Stimulated activated CD8-positive, alpha-beta memory T cell treated with anti-CD3 and anti-CD28 coated beads, Interleukin-4, amount 100 ng/mL, for 1 hour (primary cell): ENCODE data around the gene IFIH1.

Experiments
- DNase-seq, 2 donors: peaks; one replicate each; pipeline ENCODE4 v3.0.0-alpha.2; 2020; ENCODE audit warnings: low read depth in 2 of 2, low spot score in 1 of 2

IFIH1 gene

DNA sequence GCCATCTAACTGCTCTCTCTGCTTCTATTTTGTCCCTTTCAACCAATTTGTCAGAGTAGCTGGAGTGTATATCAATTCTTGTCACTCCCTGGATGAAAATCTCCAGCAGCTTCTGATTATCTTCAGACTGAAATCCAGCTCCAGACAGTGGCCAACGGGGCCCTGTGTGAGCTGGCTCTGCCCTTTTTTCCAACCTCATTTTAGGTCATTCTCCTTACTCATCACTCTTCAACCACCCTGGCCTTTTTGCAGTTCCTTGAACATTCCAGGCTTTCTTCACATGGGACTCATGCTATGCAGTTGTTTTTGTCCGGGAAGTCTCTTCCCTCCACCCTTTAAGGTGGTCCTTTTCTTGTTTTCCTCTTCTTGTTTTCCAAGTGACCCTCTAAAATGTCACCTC, 59.8 kb downstream of the IFIH1 start:
- DNase-seq, result no peak

DNA sequence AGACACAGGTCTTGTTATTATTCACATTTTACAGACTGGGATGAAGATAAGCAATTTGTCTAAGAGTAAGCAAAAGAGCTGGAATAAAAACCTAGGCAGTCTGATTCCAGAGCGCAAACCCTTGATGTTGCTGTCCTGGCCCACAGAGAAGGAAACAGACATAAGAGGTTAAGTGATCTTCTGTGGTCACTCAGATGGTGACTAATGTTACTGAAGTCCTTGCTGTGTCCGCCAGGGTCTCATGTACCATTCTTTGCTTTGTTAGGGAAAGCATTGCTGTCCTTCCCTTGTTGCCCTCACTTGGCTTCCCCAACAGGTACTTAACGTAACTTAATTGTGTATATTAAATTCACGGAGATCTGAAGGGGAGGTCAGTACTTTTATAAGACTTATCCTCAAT, 60.3 kb downstream of the IFIH1 start:
- DNase-seq, result no peak

DNA sequence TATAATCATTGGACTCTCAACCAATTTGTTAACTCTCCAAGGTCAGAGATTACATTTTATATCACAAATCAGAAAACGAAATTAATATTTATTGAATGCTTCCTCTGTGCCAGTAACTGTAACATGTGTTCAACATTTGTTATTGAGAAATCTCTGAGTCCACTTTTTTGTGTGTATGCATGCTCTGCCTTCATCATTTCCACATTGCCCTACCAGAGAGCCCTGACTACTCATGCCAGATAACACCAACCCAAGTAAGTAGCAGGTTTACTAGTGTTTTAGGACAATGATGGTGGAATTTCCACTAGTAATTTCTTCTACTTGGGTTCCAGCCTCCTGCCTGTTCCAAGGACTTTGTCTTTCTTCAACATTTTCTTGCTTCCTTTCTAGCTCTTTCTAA, 61.1 kb downstream of the IFIH1 start:
- no peak for DNase-seq

DNA sequence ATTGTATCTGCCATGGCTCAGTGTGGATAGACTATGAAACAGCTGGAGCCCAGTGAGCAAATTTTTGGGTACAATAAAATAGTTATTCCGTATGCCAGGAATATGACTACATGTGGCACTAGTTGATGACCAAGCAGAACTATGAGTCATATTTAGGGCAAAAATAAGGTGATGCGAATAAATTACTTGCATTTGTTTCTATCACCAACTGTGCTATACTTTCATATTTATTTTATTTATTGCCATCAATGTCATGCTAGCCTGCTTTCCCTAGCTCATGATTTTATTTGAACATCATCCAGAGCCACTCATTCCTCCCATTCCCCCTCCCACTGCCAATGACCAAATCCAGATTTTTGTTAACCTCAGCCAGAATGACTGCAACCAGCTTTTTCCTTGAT, 61.9 kb downstream of the IFIH1 start:
- DNase-seq, result no peak

DNA sequence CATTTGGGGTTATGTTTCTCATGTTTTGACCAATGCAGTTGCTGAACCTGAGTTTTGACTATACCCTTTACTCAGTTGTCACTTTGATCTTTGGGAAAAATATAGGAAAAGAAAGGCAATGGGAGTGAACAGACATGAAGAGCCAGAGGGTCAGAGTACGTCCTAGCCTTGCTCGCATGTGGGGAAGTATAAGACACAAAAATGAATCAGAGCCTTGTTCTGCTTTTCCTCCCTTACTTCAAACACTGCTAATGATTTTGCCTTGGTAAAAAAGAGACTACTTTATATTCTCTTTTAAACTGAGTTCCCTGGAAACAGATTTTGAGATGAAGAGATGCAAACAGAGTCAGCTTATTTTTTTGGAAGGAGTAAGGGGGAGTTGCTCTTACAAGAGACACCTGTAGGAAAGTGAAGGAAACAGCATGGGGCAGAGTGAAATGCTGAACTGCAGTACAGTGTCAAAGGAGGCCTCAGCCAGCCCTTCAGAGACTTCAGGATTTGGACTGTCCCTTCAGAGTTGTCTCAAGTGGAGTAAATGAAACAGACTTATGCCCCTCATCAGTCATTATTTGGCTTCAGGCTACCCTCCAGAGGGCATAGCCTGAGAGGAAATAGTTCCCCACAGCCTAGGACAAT, 64.1 kb downstream of the IFIH1 start:
- no peak for DNase-seq

DNA sequence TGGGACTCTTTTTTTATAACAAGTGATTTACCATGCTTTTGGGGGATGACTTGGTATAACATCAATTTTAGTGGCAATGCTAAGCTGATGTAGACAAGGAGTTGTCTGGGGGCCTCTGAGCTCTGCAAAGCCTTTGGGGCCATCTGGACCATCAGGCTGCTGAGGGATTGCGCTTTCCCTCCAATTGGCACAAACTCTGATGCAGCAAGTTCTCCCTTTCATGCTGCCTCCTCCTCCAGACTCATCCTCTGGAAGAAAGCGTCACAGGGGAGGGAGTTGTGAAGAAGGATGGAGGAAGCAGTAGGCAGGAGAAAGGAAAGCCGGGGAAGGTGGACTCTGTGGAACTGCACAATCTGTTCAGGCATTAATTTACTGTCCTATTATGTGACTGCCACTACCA, 65.0 kb downstream of the IFIH1 start:
- no peak for DNase-seq

DNA sequence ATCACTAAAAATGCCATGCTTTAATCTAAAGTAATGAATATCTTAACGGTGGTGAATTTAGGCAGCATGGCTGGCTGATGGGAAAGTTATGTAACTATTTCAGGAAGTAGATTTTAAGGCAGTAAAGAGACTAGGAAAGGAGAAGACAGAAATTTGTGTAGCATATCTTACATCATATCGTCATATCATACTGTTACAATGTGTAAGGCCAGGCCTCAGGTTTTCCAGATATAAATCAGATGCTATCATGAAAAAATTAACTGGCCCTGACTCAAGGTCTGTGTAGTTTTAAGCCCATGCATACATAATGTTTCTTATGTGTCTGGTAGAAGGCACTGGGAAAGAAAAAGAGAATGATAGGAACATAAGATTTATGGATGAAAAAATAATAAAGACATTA, 66.3 kb downstream of the IFIH1 start:
- no peak for DNase-seq

DNA sequence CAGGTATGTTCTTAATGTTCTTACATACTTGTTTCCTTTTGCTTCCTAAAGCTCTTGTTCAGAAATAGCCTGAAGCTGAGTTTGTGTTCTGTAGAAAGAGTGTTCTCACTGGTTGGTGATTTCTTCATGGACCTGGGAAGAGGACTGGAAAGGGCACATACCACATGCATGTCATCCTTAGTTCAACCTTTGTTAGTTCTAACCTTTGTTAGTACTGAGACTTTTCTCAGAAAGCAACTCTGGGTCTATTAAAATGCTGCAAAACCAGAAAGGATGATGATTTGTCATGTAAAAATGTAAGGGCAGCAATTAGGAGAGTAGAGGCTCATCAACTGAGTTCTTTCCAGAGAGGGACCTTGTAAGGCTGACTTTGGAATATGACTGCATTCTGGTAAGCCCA, 72.7 kb downstream of the IFIH1 start:
- DNase-seq, result no peak

DNA sequence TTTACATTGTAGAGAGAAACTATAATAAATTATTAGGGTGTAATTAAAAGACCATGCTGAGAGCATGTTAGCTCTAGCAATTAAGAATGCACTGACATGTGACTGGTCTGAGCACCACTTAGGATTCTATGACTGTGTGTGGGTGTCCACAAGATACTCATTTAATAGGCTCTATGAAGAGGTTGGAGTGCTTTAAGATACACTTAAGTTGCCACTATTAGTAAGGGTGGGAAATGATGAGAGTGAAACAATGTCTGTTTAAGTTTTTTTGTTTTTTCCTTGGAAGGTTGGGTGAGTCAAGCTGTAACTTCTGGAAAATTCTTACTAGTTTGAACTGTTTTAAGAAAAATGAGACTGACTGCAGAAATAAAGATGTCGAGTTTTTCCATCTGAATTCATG, 73.4 kb downstream of the IFIH1 start:
- no peak for DNase-seq

DNA sequence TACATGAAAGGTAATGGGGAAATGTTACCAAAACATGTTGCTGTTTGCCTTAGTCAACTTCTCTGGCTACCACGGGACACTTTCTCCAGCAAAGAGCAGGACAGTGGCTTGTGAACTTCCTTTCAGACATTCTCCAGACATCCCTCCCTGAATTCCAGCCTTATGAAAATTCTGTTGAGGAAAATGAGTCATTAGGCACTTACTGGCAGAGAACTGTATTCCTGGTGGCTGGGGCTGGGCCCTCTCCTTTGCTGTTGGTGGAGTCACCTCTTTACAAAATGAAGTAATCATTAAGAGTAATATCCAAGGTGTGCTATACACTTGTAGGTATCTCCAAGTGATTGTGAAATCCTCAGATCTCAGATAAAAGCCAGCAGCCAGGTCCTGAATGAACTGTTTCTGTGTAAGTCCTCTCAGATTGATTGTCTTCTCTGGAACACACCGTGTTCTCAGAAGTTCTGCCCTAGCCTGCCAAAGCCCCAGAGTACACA, 73.9 kb downstream of the IFIH1 start:
- no peak for DNase-seq

DNA sequence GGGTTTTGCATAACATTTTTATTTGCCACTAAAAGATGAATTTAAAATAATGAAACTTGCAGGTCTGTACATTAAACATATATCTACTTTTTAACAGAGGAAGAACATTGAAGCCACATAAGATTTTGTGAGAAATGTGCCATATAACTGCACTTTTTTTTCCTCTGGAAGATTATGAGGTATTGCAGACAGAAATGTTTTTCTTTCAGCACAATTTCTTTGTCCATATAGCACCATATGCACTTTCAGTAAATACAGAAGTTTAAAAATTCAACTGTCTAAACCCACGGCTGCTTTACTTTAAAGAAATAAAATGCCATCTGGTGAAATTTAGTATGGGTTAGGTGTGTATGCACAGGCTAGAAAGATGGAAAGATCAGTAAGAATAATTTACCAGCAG, 74.8 kb downstream of the IFIH1 start:
- DNase-seq, result no peak

DNA sequence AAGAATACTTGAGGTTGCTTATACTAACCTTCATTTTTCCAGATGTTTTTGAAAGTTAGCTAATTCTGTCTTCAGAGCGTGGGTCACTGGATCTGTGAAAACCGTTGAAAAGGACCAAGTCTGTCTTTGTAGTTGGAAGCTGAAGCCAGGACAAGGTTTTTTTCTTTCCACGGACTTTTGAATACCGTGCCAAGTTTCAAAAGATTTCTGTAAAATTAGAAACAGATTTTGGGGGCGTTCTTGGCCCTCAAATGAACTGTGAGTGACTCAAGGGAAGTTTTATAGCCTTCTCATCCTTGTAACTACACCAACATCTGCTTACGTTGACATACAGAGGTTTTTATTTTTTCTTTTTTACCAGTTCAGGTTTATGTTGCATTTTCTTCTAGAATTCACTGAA, 75.2 kb downstream of the IFIH1 start, which contains the start of gene FAP:
Gene FAP (minus strand): TSS at position 152 of the 400 bp plus-strand sequence. CDS start 118 bp downstream, at position 34.
- no peak for DNase-seq

DNA sequence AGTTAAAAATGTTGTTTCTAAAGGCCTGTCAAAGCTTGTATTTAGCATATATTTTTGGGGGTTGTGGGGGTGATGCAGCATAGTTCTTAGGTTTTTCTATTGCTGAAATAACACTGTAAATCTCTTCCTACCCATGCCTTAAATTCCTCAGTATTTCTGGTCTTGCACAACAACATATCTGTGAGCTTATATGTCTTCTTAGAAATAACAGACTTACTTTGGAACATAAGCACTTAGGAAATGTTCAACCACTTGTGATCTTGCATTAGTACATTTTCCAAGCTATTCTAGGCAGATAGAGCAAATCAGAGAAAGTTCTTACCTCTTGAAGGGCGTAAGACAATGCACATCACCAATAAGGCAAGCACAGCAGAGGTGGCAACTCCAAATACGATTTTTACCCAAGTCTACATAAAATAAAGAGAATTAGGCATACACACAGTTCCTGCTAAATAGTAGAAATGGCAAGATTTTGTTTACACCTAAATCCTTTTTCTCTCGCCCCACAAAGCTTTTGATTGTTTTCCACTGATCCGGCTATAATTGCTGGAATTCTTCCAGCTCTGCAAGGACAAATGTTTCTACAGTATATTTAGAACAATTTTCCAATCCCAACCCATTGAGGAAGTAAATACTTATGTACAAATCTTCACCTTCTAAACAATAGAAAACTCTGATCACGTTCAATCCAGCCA, 75.8 kb downstream of the IFIH1 start:
- no peak for DNase-seq

DNA sequence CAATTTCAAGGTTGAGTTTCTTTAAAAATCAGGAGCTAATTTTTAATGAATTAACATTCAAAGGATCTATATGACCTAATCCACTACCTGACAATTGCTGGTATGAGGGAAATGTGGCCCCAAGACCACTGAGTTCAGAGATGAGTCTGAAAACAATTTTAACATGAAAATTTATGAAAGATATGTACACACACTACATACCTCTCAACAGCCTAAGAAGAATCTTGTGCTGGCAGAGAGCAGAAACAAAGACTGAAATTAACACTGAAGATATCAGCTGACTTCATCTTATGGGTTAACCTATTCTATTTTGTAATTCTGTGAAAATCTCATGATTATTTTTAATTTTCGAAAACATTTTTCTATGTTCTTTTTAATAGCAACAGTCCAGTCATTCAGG, 76.9 kb downstream of the IFIH1 start:
- no peak for DNase-seq

DNA sequence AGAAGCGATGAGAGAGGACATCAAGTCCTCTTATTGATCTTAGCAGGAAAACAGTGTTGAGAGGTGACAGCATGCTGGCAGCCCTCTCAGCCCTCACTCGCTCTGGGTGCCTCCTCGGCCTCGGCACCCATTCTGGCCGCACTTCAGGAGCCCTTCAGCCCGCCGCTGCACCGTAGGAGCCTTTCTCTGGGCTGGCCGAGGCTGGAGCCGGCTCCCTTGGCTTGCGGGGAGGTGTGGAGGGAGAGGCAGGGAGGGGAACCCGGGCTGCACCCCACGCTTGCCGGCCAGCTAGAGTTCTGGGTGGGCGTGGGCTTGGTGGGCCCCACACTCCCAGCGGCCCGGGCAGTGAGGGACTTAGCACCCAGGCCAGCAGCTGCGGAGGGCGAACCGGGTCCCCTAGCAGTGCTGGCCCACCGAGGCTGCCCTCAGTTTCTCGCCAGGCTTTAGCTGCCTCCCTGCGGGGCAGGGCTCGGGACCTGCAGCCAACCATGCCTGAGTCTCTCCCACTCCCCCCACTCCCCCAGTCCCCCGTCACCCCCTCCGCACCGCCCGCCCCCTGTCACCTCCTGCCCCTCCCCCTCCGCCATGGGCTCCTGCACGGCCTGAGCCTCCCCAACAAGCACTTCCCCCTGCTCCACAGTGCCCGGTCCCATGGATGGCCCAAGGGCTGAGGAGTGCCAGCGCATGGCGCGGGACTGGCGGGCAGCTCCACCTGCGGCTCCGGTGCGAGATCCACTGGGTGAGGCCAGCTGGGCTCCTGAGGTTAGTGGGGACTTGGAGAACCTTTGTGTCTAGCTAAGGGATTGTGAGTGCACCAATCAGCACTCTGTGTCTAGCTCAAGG, 83.6 kb downstream of the IFIH1 start:
- no peak for DNase-seq

DNA sequence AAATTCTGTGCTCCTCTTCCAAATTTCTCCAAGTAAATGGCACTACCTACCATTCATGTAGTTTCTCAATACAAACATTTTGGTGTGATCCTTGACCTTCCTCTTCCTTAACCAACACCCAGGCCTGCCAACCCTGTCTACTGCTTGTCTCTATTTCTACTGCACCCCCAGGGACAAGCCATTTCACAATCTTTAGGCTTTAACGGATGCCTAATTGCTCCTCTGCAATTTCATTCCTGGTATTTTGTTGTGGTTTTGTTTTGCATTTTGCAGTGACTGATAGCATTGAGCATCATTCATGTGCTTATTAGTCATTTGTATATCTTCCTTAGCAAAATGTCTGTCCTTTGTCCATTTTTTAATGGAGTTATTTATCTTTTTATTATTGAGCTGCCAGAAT, 85.3 kb downstream of the IFIH1 start:
- DNase-seq, result no peak

DNA sequence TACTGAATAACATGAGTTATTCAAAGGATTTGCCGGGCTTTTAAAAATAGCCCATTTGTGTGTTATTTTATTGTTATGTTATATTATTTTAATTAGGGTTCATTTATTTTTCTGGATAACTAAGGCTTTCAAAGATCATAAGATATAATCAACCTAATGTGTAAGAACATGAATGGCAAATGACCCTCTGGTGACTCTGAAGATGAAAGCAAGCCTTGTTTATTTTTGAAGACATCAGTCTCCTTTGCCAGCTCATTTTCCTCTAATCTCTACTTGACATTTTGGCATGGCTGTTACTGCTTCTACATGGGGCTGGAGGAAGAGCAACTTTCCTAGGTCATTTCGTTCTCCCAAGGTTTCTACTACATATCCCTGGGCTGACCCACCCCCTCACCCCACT, 85.8 kb downstream of the IFIH1 start:
- no peak for DNase-seq

DNA sequence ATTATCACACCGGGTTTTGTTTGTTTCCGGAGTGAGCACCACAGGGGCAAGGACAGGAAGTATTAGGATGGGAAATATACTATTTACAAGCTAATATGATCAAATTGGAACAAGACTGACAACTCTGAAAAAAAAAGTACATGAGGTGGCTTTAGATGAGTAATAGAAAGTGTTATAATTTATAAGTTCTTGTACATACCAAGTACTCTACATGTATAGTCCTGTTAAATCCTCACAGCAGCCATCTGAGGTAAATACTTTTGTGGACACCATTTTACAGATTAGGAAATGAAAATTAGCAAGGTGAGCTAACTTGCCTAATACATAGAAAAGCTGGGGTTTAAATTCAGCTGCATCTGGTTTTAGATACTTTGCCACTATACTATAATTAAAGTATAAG, 86.5 kb downstream of the IFIH1 start:
- DNase-seq, result no peak

DNA sequence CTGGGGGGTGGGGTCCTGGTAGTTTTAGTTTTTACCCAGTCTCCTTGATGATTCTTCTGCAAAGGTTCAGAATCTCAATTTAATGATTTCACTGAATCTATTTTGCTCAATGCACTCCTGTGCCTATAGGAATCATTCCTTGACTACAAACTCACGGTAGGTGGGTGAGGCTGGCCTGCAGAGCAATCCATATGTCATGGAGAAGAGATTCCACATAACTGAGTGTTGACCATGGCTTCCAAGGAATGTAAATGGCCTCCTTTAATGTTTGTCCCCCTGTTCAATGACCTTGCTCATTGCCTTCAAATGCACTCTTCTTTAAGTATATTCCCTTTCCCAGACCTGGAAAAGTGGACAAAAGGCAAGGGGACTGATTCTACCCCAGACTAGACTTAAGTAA, 87.7 kb downstream of the IFIH1 start:
- DNase-seq, result no peak

DNA sequence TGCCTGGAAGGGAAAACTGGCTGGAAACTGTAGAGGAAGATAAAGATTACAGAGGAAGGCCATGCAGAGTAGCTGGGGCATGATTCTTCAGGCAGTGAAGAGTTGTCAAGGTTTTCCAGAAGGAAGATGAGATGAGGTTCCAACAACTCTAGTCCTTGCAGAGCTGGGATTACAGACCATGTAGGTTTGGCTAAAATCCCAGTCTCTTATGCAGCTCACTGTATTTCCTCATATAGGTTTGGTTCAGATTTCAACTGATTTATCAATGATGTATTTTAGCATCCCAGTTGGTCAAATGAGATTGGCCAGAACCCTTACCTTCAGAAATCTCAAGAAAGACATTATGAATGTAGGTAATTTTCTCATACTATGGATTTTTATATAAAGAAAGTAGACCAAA, 91.6 kb downstream of the IFIH1 start:
- no peak for DNase-seq

DNA sequence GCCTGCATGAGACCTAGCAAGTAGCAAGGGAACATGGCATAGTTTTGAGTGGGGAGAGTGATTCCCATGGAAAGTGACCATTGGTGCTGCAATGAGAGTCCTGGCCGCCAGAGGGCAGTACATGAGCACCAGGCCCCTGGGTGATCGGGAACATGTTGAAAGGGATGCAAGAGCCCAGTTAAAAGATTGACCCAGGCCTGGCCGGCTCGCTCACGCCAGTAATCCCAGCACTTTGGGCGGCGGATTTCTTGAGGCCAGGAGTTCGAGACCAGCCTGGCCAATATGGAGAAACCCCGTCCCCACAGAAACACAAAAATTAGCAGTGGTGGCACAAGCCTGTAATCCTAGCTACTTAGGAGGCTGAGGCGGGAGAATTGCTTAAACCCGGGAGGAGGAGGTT, 97.4 kb downstream of the IFIH1 start:
- DNase-seq, result peak; percentile 25 to 41

DNA sequence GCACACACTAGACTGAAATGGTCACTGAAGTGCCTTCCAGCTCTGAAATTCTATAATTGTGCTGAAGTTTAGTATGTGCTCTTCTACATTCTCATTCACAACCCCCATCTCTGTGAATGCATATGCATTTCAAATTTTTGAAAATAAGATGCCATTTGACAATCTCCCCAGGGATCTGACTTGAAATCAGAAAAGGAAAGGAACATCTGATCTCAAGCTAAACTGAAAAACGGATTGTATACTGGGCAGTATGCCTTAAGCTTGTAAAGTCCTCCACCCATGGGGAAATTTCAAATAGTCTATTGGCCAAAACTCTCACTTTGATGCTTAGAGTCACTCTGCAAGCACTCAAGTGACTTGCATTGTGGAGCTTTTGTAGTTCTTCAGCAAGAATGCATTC, 98.1 kb downstream of the IFIH1 start:
- no peak for DNase-seq
